GM12878 (cell line): Measurements from ENCODE around the gene BCOR. TPM values are rescaled to one million over a fixed set of nuclear protein-coding genes. Genes with fewer than 3 reads are reported as not detected.

Experiments
- ATAC-seq: fragments of 200-7000 bp; cut with Tn5 transposase; 3 replicates; pipeline ENCODE4 v1.9.1; 2020; ENCODE audit warnings: mild to moderate bottlenecking, moderate library complexity
- BruUV-seq: library from RNA; stranded (reverse); fragments of 400-500 nt; replicated peaks from 2 replicates; lab custom pipeline; 2021; lab: Mats Ljungman, UMichigan
- CTCF ChIA-PET: fragments of 300-600 bp; sonication (Branson Sonifier 250); formaldehyde crosslinking; extraction: SDS; loops from one replicate; lab custom pipeline; 2021; ENCODE audit warnings: inconsistent platforms; lab: Yijun Ruan, JAX
- POLR2A ChIA-PET: fragments of 350-600 bp; formaldehyde crosslinking; extraction: SDS; loops from one replicate; lab custom pipeline; 2021; ENCODE audit warnings: inconsistent platforms; lab: Charles Lee
- RAD21 ChIA-PET: fragments of 300-600 bp; sonication (Branson Sonifier 250); formaldehyde crosslinking; loops from one replicate; lab custom pipeline; 2023; ENCODE audit warnings: antibody characterized with exemption; ENCODE audit not compliant: unreplicated experiment; lab: Charles Lee
- SMC1A ChIA-PET: fragments of 300-600 bp; sonication (Branson Sonifier 250); formaldehyde crosslinking; loops from one replicate; lab custom pipeline; 2023; ENCODE audit not compliant: unreplicated experiment, uncharacterized antibody; lab: Charles Lee
- DNase-seq: peaks from one replicate; pipeline ENCODE4 v3.0.0-alpha.2; 2011; ENCODE audit warnings: low read depth, low spot score
- FAIRE-seq: peaks from 3 replicates; lab custom pipeline; 2011; peaks lifted over from hg19 to GRCh38; lab: Jason Lieb, UNC
- H2AFZ ChIP-seq: 2 replicates; pipeline ENCODE4 v1.6.0; 2011; ENCODE audit warnings: low read depth, low read length, control low read depth; ENCODE audit not compliant: control insufficient read depth
- H3K27ac ChIP-seq: 2 replicates; pipeline ENCODE4 v1.5.1; 2011; ENCODE audit warnings: control low read depth; ENCODE audit not compliant: control insufficient read depth, insufficient read depth
- H3K27me3 ChIP-seq, 2 experiments: replicated peaks in 1 of 2; 2 replicates each; pipeline versions ENCODE4 v1.6.0 to v1.6.1; 2011; ENCODE audit warnings: low read length in 1 of 2; ENCODE audit not compliant: control insufficient read depth in 2 of 2, insufficient read depth in 2 of 2
- H3K36me3 ChIP-seq, 2 experiments: 2 replicates each; pipeline ENCODE4 v1.5.1; 2011; ENCODE audit warnings: low read length in 1 of 2; ENCODE audit not compliant: control insufficient read depth in 2 of 2, insufficient read depth in 2 of 2
- H3K4me1 ChIP-seq: 2 replicates; pipeline ENCODE4 v1.6.1; 2011; ENCODE audit warnings: mild to moderate bottlenecking, low read length, moderate library complexity, mixed read lengths; ENCODE audit not compliant: control insufficient read depth, insufficient read depth
- H3K4me2 ChIP-seq: 2 replicates; pipeline ENCODE4 v1.6.0; 2011; ENCODE audit warnings: control low read depth; ENCODE audit not compliant: control insufficient read depth, insufficient read depth
- H3K4me3 ChIP-seq: fragments of 200-600 bp; sonication (generic); 2 replicates; pipeline ENCODE4 v1.5.1; 2016
- H3K79me2 ChIP-seq: 2 replicates; pipeline ENCODE4 v1.6.0; 2011; ENCODE audit warnings: low read length; ENCODE audit not compliant: control insufficient read depth, insufficient read depth
- H3K9ac ChIP-seq: 2 replicates; pipeline ENCODE4 v1.8.0; 2011; ENCODE audit warnings: low read length, control low read depth, mixed read lengths; ENCODE audit not compliant: control insufficient read depth, insufficient read depth
- H3K9me3 ChIP-seq: replicated peaks from 3 replicates; pipeline ENCODE4 v1.5.1; 2011; ENCODE audit warnings: mild to moderate bottlenecking, low read length; ENCODE audit not compliant: control insufficient read depth, insufficient read depth
- H4K20me1 ChIP-seq: 2 replicates; pipeline ENCODE4 v1.6.0; 2011; ENCODE audit not compliant: control insufficient read depth, insufficient read depth
- CBX3 ChIP-seq: fragments of 200-600 bp; sonication (generic); IDR thresholded peaks from 2 replicates; pipeline ENCODE4 v1.6.1; 2016; ENCODE audit warnings: low read depth, borderline replicate concordance
- IRF4 ChIP-seq: IDR thresholded peaks from 2 replicates; pipeline ENCODE4 v1.6.1; 2011; ENCODE audit warnings: low read depth, low read length
- NRF1 ChIP-seq: conservative IDR thresholded peaks from 2 replicates; pipeline ENCODE4 v1.6.1; 2011; ENCODE audit warnings: mild to moderate bottlenecking, low read depth, low read length, improper control_type of control experiment
- POU2F2 ChIP-seq: IDR thresholded peaks from 3 replicates; pipeline ENCODE4 v1.6.1; 2011; ENCODE audit warnings: low read depth, mild to moderate bottlenecking, low read length, borderline replicate concordance
- TCF12 ChIP-seq: IDR thresholded peaks from 2 replicates; pipeline ENCODE4 v1.6.1; 2011; ENCODE audit warnings: low read depth, mild to moderate bottlenecking, low read length
- TCF3 ChIP-seq: IDR thresholded peaks from 2 replicates; pipeline ENCODE4 v1.6.1; 2012; ENCODE audit warnings: low read depth, mild to moderate bottlenecking, low read length, borderline replicate concordance; ENCODE audit not compliant: insufficient read depth
- YY1 ChIP-seq: IDR thresholded peaks from 2 replicates; pipeline ENCODE4 v1.6.1; 2011; ENCODE audit warnings: low read depth, mild to moderate bottlenecking, low read length
- WGBS: methylation state at CpG from one replicate; pipeline ENCODE4 v1.1.6; 2016; ENCODE audit warnings: low lambda C conversion rate; ENCODE audit not compliant: insufficient replicate concordance, insufficient coverage; ENCODE audit errors: missing lambda C conversion rate; 5-methylcytosine and 5-hydroxymethylcytosine counted together
- in situ Hi-C: fragments of 300-500 bp; cut with MboI; formaldehyde crosslinking; loops from 9 replicates; pipeline ENCODE4 v1.14.3; 2018; ENCODE audit warnings: mixed read lengths
- intact Hi-C: fragments of 100-400 bp; cut with micrococcal nuclease; formaldehyde crosslinking; loops from one replicate; pipeline ENCODE4 v1.14.2; 2022; ENCODE audit not compliant: unreplicated experiment
- polyA plus RNA-seq, 11 experiments: library from polyadenylated mRNA; depleted of rRNA in 4 of 11; unstranded in 6 of 11; stranded (reverse) in 5 of 11; fragments of >200 nt; fragmentation: Nextera tagmentation in 4 of 11; fragmentation: Illumina TruSeq in 1 of 11; extraction: Ambion mirVana in 4 of 11; extraction: Trizol in 1 of 11; gene quantifications; 1 replicate in 1 of 11; 2 replicates in 10 of 11; pipeline versions ENCODE4 v1.2.1 to v1.2.3, GENCODE V29; 2011 to 2016; ENCODE audit warnings: inconsistent platforms in 2 of 11, missing spikeins in 2 of 11, low read depth in 1 of 11
- total RNA-seq, 4 experiments: library from RNA; depleted of rRNA in 3 of 4; stranded (reverse); fragments of >200 nt in 3 of 4; fragmentation: Illumina TruSeq in 1 of 4; extraction: Trizol in 1 of 4; gene quantifications; 2 replicates each; pipeline versions ENCODE4 v1.2.1 to v1.2.3, GENCODE V29; 2013 to 2021

The BCOR gene
- total and polyA plus RNA-seq, 10 of the 15 experiments (the other 5 are each of a cell fraction or from before 2014, with no cell fraction given) = 5.1 to 16.4 (median 10.1) TPM

DNA sequence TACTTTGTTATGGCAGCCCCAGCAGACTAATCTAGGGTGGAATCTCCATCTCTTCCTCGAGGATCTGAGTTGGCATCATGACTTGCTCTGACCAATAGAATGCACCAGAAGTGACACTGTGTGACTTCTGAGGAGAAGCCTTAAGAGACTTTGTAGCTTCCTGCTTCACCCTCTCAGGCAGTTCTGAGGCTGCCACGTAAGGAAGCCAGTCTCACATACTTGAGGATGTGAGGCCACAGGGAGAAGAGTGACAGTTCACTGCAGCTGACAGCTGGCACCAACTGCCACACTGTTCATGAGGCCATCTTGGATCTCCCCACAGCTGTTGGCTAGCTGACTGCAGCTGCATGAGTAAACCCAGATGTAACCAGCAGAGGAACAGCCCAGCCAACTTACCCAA lies 29.3 kb upstream of the BCOR start:
- no peaks in the 10 kb centered on the region for H3K4me1 ChIP-seq
- no peak overlapping the region for H3K27ac ChIP-seq
- no peaks in the 10 kb centered on the region; the same call in 1 of the 3 replicates for H3K9me3 ChIP-seq
- ChIA-PET POLR2A (no interaction called here), RAD21 (no interaction called here), SMC1A (no interaction called here), CTCF (no interaction called here)
- H3K27me3 ChIP-seq = no peaks in the 10 kb centered on the region; a peak in 1 of 4 replicates
- DNase-seq = no peak
- H4K20me1 ChIP-seq = no peaks in the 10 kb centered on the region
- ATAC-seq = no peak
- no peak overlapping the region for H2AFZ ChIP-seq
- TF ChIP-seq IRF4 (no peak), TCF12 (peak; percentile 71), YY1 (peak; percentile 38; the same call in 1 of the 2 replicates), CBX3 (no peak), TCF3 (peak; percentile 84), NRF1 (no peak)
- 22% methylated on average over 2 of the region's 2 CpGs for WGBS
- no peaks in the 10 kb centered on the region for H3K79me2 ChIP-seq
- no peak overlapping the region for H3K9ac ChIP-seq
- H3K4me2 ChIP-seq = no peak overlapping the region
- intact Hi-C loops = no loop called here
- FAIRE-seq = no peak
- no peaks in the 10 kb centered on the region for H3K36me3 ChIP-seq
- no peak overlapping the region for H3K4me3 ChIP-seq
- no TSS peak for BruUV-seq
- in situ Hi-C loops = no loop called here

DNA sequence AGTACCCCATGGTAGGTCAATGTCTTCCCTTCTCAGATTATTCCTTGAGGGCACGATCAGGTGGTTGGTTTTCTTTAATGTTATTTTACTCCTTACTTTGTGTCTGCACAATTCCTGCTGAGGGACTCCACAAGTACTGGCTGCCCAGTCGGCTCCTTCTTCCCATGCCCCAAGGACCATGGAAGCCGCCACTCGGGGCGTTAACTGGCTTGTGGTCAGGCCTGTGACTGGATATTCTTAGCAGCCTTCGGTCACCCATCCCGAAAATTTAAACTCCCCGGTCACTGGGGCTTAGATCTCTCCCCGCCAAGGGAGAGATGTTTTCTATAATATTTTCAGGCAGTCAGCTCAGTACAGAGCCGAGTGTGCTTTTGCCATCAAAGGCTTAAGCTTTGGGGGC lies 24.7 kb upstream of the BCOR start:
- Histone ChIP-seq H4K20me1 (no peaks in the 10 kb centered on the region), H3K27ac (no peak overlapping the region), H3K4me3 (no peak overlapping the region), H2AFZ (no peak overlapping the region), H3K27me3 (no peaks in the 10 kb centered on the region), H3K4me2 (no peak overlapping the region), H3K4me1 (no peaks in the 10 kb centered on the region), H3K9me3 (no peaks in the 10 kb centered on the region; the same call in 1 of the 3 replicates), H3K9ac (no peak overlapping the region), H3K36me3 (no peaks in the 10 kb centered on the region), H3K79me2 (no peaks in the 10 kb centered on the region)
- intact Hi-C loops = no loop called here
- ChIA-PET RAD21 (no interaction called here), CTCF (no interaction called here), SMC1A (no interaction called here), POLR2A (no interaction called here)
- no peak for DNase-seq
- TF ChIP-seq POU2F2 = no peak
- no peak for FAIRE-seq
- no TSS peak for BruUV-seq
- no peak for ATAC-seq
- 65% methylated on average over 10 of the region's 10 CpGs for WGBS
- in situ Hi-C loops = no loop called here
